Right forelimb (tissue), 1 donor: Measurements from ENCODE around the gene XYLT1.

Source experiments
- DNase-seq: peaks from one replicate; pipeline ENCODE4 v3.0.0-alpha.2; 2018

The XYLT1 gene

GRCh38 chr16:17245776-17246175, 225.0 kb downstream of the XYLT1 start:
- no peak for DNase-seq

- no peak for DNase-seq
Measured at GRCh38 chr16:17244872-17245551, 225.7 kb downstream of the XYLT1 start.

GRCh38 chr16:17241264-17241835, 229.4 kb downstream of the XYLT1 start:
- no peak for DNase-seq

- no peak for DNase-seq
Measured at GRCh38 chr16:17238285-17239028, 232.3 kb downstream of the XYLT1 start.

- no peak for DNase-seq
Measured at GRCh38 chr16:17237350-17237944, 233.3 kb downstream of the XYLT1 start.

GRCh38 chr16:17235147-17235815, 235.5 kb downstream of the XYLT1 start:
- no peak for DNase-seq

- DNase-seq: no peak
Measured at GRCh38 chr16:17233318-17234002, 237.3 kb downstream of the XYLT1 start.

GRCh38 chr16:17232487-17232886, 238.3 kb downstream of the XYLT1 start:
- no peak for DNase-seq

GRCh38 chr16:17231972-17232371, 238.8 kb downstream of the XYLT1 start:
- no peak for DNase-seq

GRCh38 chr16:17230932-17231581, 239.7 kb downstream of the XYLT1 start:
- no peak for DNase-seq

- no peak for DNase-seq
Measured at GRCh38 chr16:17229766-17230165, 241.0 kb downstream of the XYLT1 start.

- no peak for DNase-seq
Measured at GRCh38 chr16:17229131-17229530, 241.6 kb downstream of the XYLT1 start.

GRCh38 chr16:17228708-17229055, 242.1 kb downstream of the XYLT1 start:
- no peak for DNase-seq

- DNase-seq: no peak
Measured at GRCh38 chr16:17228048-17228707, 242.6 kb downstream of the XYLT1 start.

- no peak for DNase-seq
Measured at GRCh38 chr16:17227278-17227677, 243.5 kb downstream of the XYLT1 start.

GRCh38 chr16:17225541-17225940, 245.2 kb downstream of the XYLT1 start:
- DNase-seq: no peak

GRCh38 chr16:17224879-17225281, 245.9 kb downstream of the XYLT1 start:
- DNase-seq: peak; percentile 64

GRCh38 chr16:17224350-17224749, 246.4 kb downstream of the XYLT1 start:
- no peak for DNase-seq

- DNase-seq: no peak
Measured at GRCh38 chr16:17223576-17223975, 247.2 kb downstream of the XYLT1 start.

- DNase-seq: no peak
Measured at GRCh38 chr16:17222871-17223401, 247.8 kb downstream of the XYLT1 start.

GRCh38 chr16:17219991-17220390, 250.8 kb downstream of the XYLT1 start:
- DNase-seq: no peak
